HepG2 (cell line): ENCODE results near the gene PDZK1. TPM values are rescaled to one million over a fixed set of nuclear protein-coding genes. Genes with fewer than 3 reads are reported as not detected.

Experiments
- AGO2 ChIP-seq: fragments of 200-400 bp; formaldehyde crosslinking; optimal IDR thresholded peaks from 2 replicates; pipeline ENCODE3; 2017; ENCODE audit warnings: mild to moderate bottlenecking, low read depth, low read length, moderate library complexity
- ATAD3A ChIP-seq: sonication (generic); formaldehyde crosslinking; IDR thresholded peaks from 2 replicates; pipeline ENCODE4 v1.4.0; 2020; ENCODE audit warnings: missing genetic modification reagents
- ETV5 ChIP-seq: IDR thresholded peaks from 2 replicates; pipeline ENCODE4 v1.6.1; 2018; ENCODE audit warnings: missing biosample characterization, missing genetic modification reagents, inconsistent platforms, borderline replicate concordance
- HMGA1 ChIP-seq: sonication (generic); formaldehyde crosslinking; conservative IDR thresholded peaks from 2 replicates; pipeline ENCODE4 v1.4.0; 2020; ENCODE audit warnings: missing genetic modification reagents
- PHF8 ChIP-seq: sonication (generic); formaldehyde crosslinking; IDR thresholded peaks from 2 replicates; pipeline ENCODE4 v1.5.0; 2020; ENCODE audit warnings: missing genetic modification reagents
- SOX5 ChIP-seq: IDR thresholded peaks from 2 replicates; pipeline ENCODE4 v1.6.1; 2016; ENCODE audit warnings: borderline replicate concordance
- ZNF260 ChIP-seq: sonication (generic); formaldehyde crosslinking; IDR thresholded peaks from 2 replicates; pipeline ENCODE4 v1.4.0; 2020; ENCODE audit warnings: missing genetic modification reagents, low read depth, mild to moderate bottlenecking, borderline replicate concordance
- ZNF30 ChIP-seq: sonication (generic); formaldehyde crosslinking; IDR thresholded peaks from 2 replicates; pipeline ENCODE4 v1.5.0; 2020; ENCODE audit warnings: mild to moderate bottlenecking, missing genetic modification reagents
- ZNF333 ChIP-seq: sonication (generic); formaldehyde crosslinking; IDR thresholded peaks from 2 replicates; pipeline ENCODE4 v1.4.0; 2020; ENCODE audit warnings: mild to moderate bottlenecking, missing genetic modification reagents, borderline replicate concordance
- ZNF501 ChIP-seq: sonication (generic); formaldehyde crosslinking; IDR thresholded peaks from 2 replicates; pipeline ENCODE4 v1.5.1; 2020; ENCODE audit warnings: mild to moderate bottlenecking, moderate library complexity, missing genetic modification reagents
- ZNF589 ChIP-seq: sonication (generic); formaldehyde crosslinking; conservative IDR thresholded peaks from 2 replicates; pipeline ENCODE4 v1.8.0; 2022; ENCODE audit warnings: mild to moderate bottlenecking, moderate library complexity, missing genetic modification reagents
- ZNF747 ChIP-seq: sonication (generic); formaldehyde crosslinking; IDR thresholded peaks from 2 replicates; pipeline ENCODE4 v1.8.1; 2023; ENCODE audit warnings: missing genetic modification reagents, mild to moderate bottlenecking, borderline replicate concordance
- ZNF790 ChIP-seq: sonication (generic); formaldehyde crosslinking; IDR thresholded peaks from 2 replicates; pipeline ENCODE4 v1.8.0; 2022; ENCODE audit warnings: missing genetic modification reagents, mild to moderate bottlenecking, borderline replicate concordance
- ZNF850 ChIP-seq: sonication (generic); formaldehyde crosslinking; conservative IDR thresholded peaks from 2 replicates; pipeline ENCODE4 v1.9.0; 2021; ENCODE audit warnings: mild to moderate bottlenecking, missing genetic modification reagents
- polyA plus RNA-seq, 8 experiments: library from polyadenylated mRNA; depleted of rRNA in 3 of 8; stranded (reverse) in 7 of 8; unstranded in 1 of 8; fragments of >200 nt; fragmentation: Illumina TruSeq in 4 of 8; extraction: Trizol in 4 of 8; gene quantifications; 2 replicates each; pipeline versions ENCODE4 v1.2.1 to v1.2.3, GENCODE V29; 2011 to 2016; ENCODE audit warnings: low read depth in 4 of 8, missing spikeins in 1 of 8, mixed read lengths in 1 of 8; ENCODE audit not compliant: insufficient read depth in 1 of 8
- total RNA-seq, 5 experiments: library from RNA; depleted of rRNA; stranded (reverse); fragments of >200 nt; fragmentation: Illumina TruSeq; extraction: Trizol; gene quantifications; 2 replicates each; pipeline ENCODE4 v1.2.3, GENCODE V29; 2016; ENCODE audit warnings: low read depth in 1 of 5
- TF ChIP-seq, protein P1 (sequence below): sonication (generic); formaldehyde crosslinking; IDR thresholded peaks from 2 replicates; pipeline ENCODE4; 2020; ENCODE audit warnings: missing genetic modification reagents, mild to moderate bottlenecking, borderline replicate concordance
- TF ChIP-seq, protein P2 (sequence below): sonication (generic); formaldehyde crosslinking; conservative IDR thresholded peaks from 2 replicates; pipeline ENCODE4 v1.4.0; 2020; ENCODE audit warnings: mild to moderate bottlenecking, missing genetic modification reagents, moderate library complexity
- TF ChIP-seq, protein P3 (sequence below): IDR thresholded peaks from 2 replicates; pipeline ENCODE4 v1.6.1; 2016
- TF ChIP-seq, protein P4 (sequence below): IDR thresholded peaks from 2 replicates; pipeline ENCODE4 v1.6.1; 2016; ENCODE audit warnings: low read depth, borderline replicate concordance
- TF ChIP-seq, protein P5 (sequence below): IDR thresholded peaks from 2 replicates; pipeline ENCODE4 v1.6.1; 2016; ENCODE audit warnings: control low read depth
- TF ChIP-seq, protein P6 (sequence below): IDR thresholded peaks from 2 replicates; pipeline ENCODE4 v1.6.1; 2016; ENCODE audit warnings: missing compliant biosample characterization, missing genetic modification reagents, borderline replicate concordance

PDZK1 gene
- total and polyA plus RNA-seq, 2 of the 13 experiments (the other 11 are each of a cell fraction or from before 2014, with no cell fraction given), result 16.2 to 46.4 TPM

DNA sequence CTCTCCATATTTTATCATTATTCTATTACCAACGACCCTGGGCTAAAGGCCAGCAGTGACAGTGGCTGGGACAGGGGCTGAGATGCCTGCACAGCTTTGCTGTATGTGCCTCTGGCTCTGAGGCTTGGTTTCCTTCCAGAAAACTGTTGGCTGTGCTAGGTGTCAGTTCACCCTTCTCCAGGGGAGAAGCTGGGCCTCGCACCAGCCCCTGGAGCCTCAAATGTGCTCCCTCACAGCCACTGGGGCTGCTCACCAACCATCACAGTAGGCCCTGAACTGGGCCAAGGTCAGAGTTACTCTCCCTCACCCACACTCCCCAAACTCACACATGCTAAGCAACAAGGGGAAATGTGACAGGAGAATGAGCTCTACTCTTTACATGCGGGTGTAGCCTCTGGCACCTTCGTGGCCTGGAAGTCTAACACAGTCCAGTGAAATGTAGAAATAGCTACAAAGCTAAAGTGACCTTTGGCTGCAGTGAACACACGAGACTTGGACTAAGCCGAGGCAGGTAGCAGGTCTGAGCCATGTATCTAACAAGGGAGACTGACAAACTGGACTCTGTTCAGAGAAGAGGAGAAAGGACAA, 7.5 kb upstream of the PDZK1 start (continued):
- TF ChIP-seq SOX5 (CRISPR knock-in tag) (0 out of 2 replicates have a peak, but pooled peaks have one; percentile 45), ZNF333 (CRISPR knock-in tag) (no peak), ZNF747 (CRISPR knock-in tag) (no peak; the same call in 1 of the 2 replicates), ZNF30 (CRISPR knock-in tag) (0 out of 2 replicates have a peak, but pooled peaks have one; percentile 73), PHF8 (CRISPR knock-in tag) (peak; percentile 55; the same call in 1 of the 2 replicates), ZNF589 (CRISPR knock-in tag) (no peak), AGO2 (no peak), HMGA1 (CRISPR knock-in tag) (no peak), ZNF790 (CRISPR knock-in tag) (no peak), ATAD3A (CRISPR knock-in tag) (0 out of 2 replicates have a peak, but pooled peaks have one; percentile 28), ZNF850 (CRISPR knock-in tag) (no peak), ETV5 (CRISPR knock-in tag) (no peak), ZNF501 (peak; percentile 74), ZNF260 (CRISPR knock-in tag) (no peak)
- TF ChIP-seq, protein P1, sequence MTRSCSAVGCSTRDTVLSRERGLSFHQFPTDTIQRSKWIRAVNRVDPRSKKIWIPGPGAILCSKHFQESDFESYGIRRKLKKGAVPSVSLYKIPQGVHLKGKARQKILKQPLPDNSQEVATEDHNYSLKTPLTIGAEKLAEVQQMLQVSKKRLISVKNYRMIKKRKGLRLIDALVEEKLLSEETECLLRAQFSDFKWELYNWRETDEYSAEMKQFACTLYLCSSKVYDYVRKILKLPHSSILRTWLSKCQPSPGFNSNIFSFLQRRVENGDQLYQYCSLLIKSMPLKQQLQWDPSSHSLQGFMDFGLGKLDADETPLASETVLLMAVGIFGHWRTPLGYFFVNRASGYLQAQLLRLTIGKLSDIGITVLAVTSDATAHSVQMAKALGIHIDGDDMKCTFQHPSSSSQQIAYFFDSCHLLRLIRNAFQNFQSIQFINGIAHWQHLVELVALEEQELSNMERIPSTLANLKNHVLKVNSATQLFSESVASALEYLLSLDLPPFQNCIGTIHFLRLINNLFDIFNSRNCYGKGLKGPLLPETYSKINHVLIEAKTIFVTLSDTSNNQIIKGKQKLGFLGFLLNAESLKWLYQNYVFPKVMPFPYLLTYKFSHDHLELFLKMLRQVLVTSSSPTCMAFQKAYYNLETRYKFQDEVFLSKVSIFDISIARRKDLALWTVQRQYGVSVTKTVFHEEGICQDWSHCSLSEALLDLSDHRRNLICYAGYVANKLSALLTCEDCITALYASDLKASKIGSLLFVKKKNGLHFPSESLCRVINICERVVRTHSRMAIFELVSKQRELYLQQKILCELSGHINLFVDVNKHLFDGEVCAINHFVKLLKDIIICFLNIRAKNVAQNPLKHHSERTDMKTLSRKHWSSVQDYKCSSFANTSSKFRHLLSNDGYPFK (CRISPR knock-in tag), result peak; percentile 52; the same call in 1 of the 2 replicates
- TF ChIP-seq, protein P2, sequence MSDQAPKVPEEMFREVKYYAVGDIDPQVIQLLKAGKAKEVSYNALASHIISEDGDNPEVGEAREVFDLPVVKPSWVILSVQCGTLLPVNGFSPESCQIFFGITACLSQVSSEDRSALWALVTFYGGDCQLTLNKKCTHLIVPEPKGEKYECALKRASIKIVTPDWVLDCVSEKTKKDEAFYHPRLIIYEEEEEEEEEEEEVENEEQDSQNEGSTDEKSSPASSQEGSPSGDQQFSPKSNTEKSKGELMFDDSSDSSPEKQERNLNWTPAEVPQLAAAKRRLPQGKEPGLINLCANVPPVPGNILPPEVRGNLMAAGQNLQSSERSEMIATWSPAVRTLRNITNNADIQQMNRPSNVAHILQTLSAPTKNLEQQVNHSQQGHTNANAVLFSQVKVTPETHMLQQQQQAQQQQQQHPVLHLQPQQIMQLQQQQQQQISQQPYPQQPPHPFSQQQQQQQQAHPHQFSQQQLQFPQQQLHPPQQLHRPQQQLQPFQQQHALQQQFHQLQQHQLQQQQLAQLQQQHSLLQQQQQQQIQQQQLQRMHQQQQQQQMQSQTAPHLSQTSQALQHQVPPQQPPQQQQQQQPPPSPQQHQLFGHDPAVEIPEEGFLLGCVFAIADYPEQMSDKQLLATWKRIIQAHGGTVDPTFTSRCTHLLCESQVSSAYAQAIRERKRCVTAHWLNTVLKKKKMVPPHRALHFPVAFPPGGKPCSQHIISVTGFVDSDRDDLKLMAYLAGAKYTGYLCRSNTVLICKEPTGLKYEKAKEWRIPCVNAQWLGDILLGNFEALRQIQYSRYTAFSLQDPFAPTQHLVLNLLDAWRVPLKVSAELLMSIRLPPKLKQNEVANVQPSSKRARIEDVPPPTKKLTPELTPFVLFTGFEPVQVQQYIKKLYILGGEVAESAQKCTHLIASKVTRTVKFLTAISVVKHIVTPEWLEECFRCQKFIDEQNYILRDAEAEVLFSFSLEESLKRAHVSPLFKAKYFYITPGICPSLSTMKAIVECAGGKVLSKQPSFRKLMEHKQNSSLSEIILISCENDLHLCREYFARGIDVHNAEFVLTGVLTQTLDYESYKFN (CRISPR knock-in tag), result peak; percentile 74
- TF ChIP-seq, protein P3, sequence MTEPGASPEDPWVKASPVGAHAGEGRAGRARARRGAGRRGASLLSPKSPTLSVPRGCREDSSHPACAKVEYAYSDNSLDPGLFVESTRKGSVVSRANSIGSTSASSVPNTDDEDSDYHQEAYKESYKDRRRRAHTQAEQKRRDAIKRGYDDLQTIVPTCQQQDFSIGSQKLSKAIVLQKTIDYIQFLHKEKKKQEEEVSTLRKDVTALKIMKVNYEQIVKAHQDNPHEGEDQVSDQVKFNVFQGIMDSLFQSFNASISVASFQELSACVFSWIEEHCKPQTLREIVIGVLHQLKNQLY (CRISPR knock-in tag), result no peak
- TF ChIP-seq, protein P4, sequence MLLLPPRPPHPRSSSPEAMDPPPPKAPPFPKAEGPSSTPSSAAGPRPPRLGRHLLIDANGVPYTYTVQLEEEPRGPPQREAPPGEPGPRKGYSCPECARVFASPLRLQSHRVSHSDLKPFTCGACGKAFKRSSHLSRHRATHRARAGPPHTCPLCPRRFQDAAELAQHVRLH, result peak; percentile 70; the same call in 1 of the 2 replicates
- TF ChIP-seq, protein P5, sequence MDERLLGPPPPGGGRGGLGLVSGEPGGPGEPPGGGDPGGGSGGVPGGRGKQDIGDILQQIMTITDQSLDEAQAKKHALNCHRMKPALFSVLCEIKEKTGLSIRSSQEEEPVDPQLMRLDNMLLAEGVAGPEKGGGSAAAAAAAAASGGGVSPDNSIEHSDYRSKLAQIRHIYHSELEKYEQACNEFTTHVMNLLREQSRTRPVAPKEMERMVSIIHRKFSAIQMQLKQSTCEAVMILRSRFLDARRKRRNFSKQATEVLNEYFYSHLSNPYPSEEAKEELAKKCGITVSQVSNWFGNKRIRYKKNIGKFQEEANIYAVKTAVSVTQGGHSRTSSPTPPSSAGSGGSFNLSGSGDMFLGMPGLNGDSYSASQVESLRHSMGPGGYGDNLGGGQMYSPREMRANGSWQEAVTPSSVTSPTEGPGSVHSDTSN, result no peak
- TF ChIP-seq, protein P6, sequence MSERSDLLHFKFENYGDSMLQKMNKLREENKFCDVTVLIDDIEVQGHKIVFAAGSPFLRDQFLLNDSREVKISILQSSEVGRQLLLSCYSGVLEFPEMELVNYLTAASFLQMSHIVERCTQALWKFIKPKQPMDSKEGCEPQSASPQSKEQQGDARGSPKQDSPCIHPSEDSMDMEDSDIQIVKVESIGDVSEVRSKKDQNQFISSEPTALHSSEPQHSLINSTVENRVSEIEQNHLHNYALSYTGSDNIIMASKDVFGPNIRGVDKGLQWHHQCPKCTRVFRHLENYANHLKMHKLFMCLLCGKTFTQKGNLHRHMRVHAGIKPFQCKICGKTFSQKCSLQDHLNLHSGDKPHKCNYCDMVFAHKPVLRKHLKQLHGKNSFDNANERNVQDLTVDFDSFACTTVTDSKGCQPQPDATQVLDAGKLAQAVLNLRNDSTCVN (CRISPR knock-in tag), result peak; percentile 57; the same call in 1 of the 2 replicates
